Activated T-helper 1 cell treated with anti-CD3 and anti-CD28 coated beads, Interleukin-12 subunit alpha, Interleukin-12 subunit beta, Interleukin-2, Interleukin-4 antibody, amounts not matched to agents 30 ng/mL and 10 ng/mL and 1 ng/mL, durations not matched to agents 14 hours and 24 hours and 36 hours (primary cell): ENCODE data around the gene CBLB. TPM values are rescaled to one million over a fixed set of nuclear protein-coding genes. Genes with fewer than 3 reads are reported as not detected.
A peak's percentile ranks its signal among the peaks of the same experiment; 100 is the strongest.

Source experiments
- DNase-seq: peaks from one replicate; pipeline ENCODE4 v3.0.0; 2021; ENCODE audit warnings: low spot score
- H3K27ac Mint-ChIP-seq: one replicate; pipeline ENCODE4 v1.8.0; 2021; ENCODE audit warnings: mild to moderate bottlenecking, mixed read lengths
- H3K27me3 Mint-ChIP-seq: one replicate; pipeline ENCODE4 v1.8.0; 2022; ENCODE audit warnings: mild to moderate bottlenecking, moderate library complexity, mixed read lengths; ENCODE audit not compliant: insufficient read depth
- H3K36me3 Mint-ChIP-seq: one replicate; pipeline ENCODE4 v1.8.0; 2021; ENCODE audit warnings: low read depth, mixed read lengths
- H3K4me1 Mint-ChIP-seq: one replicate; pipeline ENCODE4 v1.8.0; 2021; ENCODE audit warnings: low read depth, mixed read lengths
- H3K4me3 Mint-ChIP-seq: one replicate; pipeline ENCODE4 v1.8.0; 2021; ENCODE audit warnings: mild to moderate bottlenecking, moderate library complexity, mixed read lengths
- H3K9me3 Mint-ChIP-seq: one replicate; pipeline ENCODE4 v1.8.0; 2021; ENCODE audit warnings: mixed read lengths
- intact Hi-C: fragments of 100-400 bp; cut with micrococcal nuclease; formaldehyde crosslinking; loops from one replicate; pipeline ENCODE4 v1.15.1; 2024
- total RNA-seq: library from RNA; stranded (reverse); gene quantifications from 2 replicates; pipeline ENCODE4 v1.2.3, GENCODE V29; 2022

The CBLB gene
- total RNA-seq, 1 donor from 2014 or later = 213 TPM

DNA sequence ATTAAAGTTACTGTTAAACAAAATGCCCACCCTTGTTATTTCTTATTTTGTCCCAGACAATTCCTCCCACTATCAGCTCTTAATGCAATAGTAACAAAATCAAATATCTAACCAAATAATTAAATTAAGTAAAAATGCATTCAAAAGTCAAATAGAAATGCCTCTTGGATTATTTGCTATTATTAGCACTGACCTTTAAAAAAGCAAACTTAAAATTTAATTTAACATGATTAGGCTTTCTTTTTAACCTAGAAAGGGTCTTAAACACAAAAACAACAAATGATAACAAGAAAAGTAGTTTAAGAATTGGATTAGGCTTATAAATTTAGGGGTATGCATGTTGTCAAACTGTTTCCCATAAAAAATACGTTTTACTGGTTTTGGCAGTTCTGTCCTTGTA lies 159.8 kb downstream of the CBLB start:
- Mint-ChIP-seq H3K36me3 (peaks cover 53% of the 10 kb centered on the region), H3K9me3 (peaks cover 6% of the 10 kb centered on the region), H3K4me3 (no peak overlapping the region), H3K27me3 (no peaks in the 10 kb centered on the region), H3K4me1 (peaks cover 22% of the 10 kb centered on the region), H3K27ac (no peak overlapping the region)
- no peak for DNase-seq
- intact Hi-C loops = no loop called here

- intact Hi-C loops = no loop called here
- Mint-ChIP-seq H3K27me3 (no peaks in the 10 kb centered on the region), H3K9me3 (peaks cover 6% of the 10 kb centered on the region), H3K4me1 (peaks cover 24% of the 10 kb centered on the region), H3K36me3 (peaks cover 55% of the 10 kb centered on the region), H3K27ac (no peak overlapping the region), H3K4me3 (no peak overlapping the region)
- DNase-seq = no peak
Observed at GRCh38 chr3:105707009-105707408, 161.8 kb downstream of the CBLB start.

DNA sequence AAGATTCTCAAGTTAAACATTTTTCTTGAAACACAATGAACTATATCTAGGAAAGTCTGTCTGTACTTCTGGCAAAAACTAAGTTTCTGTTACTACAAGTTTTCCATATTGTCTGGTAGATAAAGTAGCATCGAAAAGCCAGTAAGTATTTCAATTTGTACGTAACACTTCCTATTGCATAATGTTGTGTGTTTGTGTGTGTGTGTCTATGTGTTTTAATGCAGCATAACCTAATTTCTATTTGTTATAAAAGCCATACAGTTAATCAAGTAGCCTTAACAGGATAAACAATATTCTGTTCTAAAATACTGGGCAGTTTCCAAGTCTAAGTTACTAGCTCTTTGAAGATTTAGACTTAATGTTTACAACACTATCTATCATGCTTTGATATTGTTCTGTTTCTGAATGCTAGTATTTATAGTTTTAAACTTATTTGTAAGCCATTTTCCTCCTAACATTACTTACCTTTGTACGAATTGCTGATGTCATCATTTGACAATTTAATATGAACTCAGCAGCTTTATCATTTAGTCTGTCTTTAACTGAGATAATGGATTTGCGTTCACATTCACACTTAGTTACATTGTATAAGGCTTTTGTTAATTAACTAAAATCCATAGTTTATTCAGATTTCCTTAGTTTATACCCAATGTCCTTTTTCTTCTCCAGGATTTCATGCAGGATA lies 163.9 kb downstream of the CBLB start:
- Mint-ChIP-seq H3K27me3 (no peaks in the 10 kb centered on the region), H3K4me3 (no peak overlapping the region), H3K27ac (no peak overlapping the region), H3K36me3 (peaks cover 58% of the 10 kb centered on the region), H3K4me1 (peaks cover 28% of the 10 kb centered on the region), H3K9me3 (peaks cover 2% of the 10 kb centered on the region)
- DNase-seq = no peak
- intact Hi-C loops = no loop called here

- peak overlapping the region; percentile 61 for H3K27ac Mint-ChIP-seq
- no peak overlapping the region for H3K4me3 Mint-ChIP-seq
- no peak for DNase-seq
- peaks cover 38% of the 10 kb centered on the region for H3K4me1 Mint-ChIP-seq
- no peaks in the 10 kb centered on the region for H3K27me3 Mint-ChIP-seq
- intact Hi-C loops = loop anchor here (1.0 kb wide), 1 partner anchor 24 kb away; no protein-coding TSS in a partner anchor
- H3K36me3 Mint-ChIP-seq = peaks cover 62% of the 10 kb centered on the region
- H3K9me3 Mint-ChIP-seq = no peaks in the 10 kb centered on the region
Observed at GRCh38 chr3:105700575-105700974, 168.2 kb downstream of the CBLB start.

- H3K4me3 Mint-ChIP-seq = no peak overlapping the region
- no peak overlapping the region for H3K27ac Mint-ChIP-seq
- peaks cover 51% of the 10 kb centered on the region for H3K36me3 Mint-ChIP-seq
- H3K4me1 Mint-ChIP-seq = peaks cover 35% of the 10 kb centered on the region
- intact Hi-C loops = no loop called here
- no peaks in the 10 kb centered on the region for H3K27me3 Mint-ChIP-seq
- no peak for DNase-seq
- no peaks in the 10 kb centered on the region for H3K9me3 Mint-ChIP-seq
Observed at GRCh38 chr3:105691633-105692032, 177.2 kb downstream of the CBLB start.

DNA sequence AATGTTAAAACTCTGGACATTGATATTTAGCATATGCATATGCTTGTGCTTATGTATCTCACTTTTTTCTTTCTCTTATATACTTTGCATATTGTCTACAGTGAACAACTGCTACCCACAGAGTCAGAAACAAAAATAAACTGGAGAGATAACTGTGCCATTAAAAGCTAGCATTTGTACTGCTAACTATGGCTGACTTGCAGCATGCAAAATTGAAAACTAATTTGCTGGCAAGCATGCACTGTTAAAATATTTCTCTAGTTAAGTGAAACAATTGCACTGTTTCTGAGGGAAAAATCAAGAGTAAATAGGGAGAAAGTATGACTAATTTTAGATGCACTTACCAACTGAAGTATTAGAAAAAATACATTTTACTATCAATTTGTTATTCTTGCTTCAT lies 177.8 kb downstream of the CBLB start:
- H3K9me3 Mint-ChIP-seq = no peaks in the 10 kb centered on the region
- no peak overlapping the region for H3K27ac Mint-ChIP-seq
- intact Hi-C loops = no loop called here
- peaks cover 54% of the 10 kb centered on the region for H3K36me3 Mint-ChIP-seq
- no peaks in the 10 kb centered on the region for H3K27me3 Mint-ChIP-seq
- H3K4me1 Mint-ChIP-seq = peaks cover 39% of the 10 kb centered on the region
- no peak for DNase-seq
- H3K4me3 Mint-ChIP-seq = no peak overlapping the region

DNA sequence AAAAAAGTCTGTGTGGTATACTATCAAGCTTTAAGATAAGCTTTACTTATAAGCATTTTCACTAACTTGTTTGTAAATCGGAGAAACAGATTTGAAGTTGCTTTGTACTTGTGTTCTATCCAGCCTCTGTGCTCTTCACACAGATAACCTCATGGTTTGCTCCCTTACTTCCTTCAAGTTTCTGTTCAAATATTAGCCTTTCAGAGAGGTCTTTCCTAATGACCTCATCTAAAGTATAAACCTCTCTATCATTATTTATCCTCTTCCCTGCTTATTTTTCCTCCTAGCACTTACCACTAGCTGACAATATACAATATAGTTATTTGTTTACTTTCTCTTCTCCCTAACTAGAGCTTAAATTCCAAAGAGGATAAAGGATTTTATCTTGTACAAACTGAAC lies 180.0 kb downstream of the CBLB start:
- DNase-seq = no peak
- no peak overlapping the region for H3K4me3 Mint-ChIP-seq
- H3K27ac Mint-ChIP-seq = no peak overlapping the region
- no peaks in the 10 kb centered on the region for H3K27me3 Mint-ChIP-seq
- peaks cover 57% of the 10 kb centered on the region for H3K36me3 Mint-ChIP-seq
- H3K4me1 Mint-ChIP-seq = peaks cover 38% of the 10 kb centered on the region
- H3K9me3 Mint-ChIP-seq = no peaks in the 10 kb centered on the region
- intact Hi-C loops = loop anchor here (5.0 to 10.0 kb wide), 2 partner anchors 428 to 1376 kb away; no protein-coding TSS in a partner anchor

DNA sequence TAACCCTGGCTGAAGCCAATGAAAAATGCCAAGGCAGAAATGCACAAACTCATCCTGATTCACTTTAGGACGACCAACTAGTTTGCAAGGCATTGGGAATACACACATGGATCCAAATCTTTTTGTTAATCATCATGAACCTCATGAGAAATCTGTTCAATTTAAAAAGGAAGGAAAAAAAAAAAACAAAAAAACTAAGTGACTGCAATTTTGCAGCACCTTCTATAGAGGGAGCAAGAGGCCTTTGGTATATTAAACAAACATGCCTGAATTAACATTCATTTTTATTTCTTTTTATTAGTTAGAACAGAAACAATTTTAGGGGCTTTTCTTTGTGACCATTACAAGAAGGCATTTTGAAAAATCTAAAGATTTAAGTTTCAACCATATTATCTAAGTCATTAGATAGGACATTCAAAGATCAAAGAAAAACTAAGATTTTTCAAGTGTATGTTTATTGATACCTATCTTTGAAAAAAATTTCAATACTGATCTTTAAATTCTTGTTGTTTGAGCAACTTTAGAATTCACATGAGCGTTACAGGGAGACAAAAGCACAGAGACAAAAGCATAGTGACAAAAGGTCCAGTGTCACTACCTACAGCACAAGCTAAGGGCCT lies 182.4 kb downstream of the CBLB start:
- peaks cover 32% of the 10 kb centered on the region for H3K4me1 Mint-ChIP-seq
- DNase-seq = no peak
- no peaks in the 10 kb centered on the region for H3K27me3 Mint-ChIP-seq
- intact Hi-C loops = loop anchor here (1.0 to 10.0 kb wide), 6 partner anchors 120 to 1378 kb away; no protein-coding TSS in a partner anchor
- H3K27ac Mint-ChIP-seq = peak overlapping the region; percentile 54
- H3K9me3 Mint-ChIP-seq = no peaks in the 10 kb centered on the region
- peaks cover 50% of the 10 kb centered on the region for H3K36me3 Mint-ChIP-seq
- no peak overlapping the region for H3K4me3 Mint-ChIP-seq

DNA sequence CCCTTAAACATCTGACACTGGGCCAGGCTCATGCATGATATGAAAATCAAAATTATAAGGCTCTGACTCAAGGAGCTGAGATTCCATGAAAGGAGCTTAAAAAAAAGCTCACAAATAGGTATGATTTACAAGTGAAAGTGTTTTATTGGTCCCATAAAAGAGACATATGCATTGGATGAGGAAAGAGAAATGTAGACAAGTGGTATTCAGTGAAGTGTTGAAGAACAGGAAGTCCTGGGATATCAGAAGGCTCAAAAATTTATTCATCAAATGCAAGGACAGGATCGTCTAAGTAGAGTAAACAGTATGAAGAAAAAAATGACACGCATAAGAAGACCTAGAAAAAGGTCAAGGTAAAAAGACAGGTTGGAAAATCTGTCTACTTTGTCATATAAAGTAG lies 188.9 kb downstream of the CBLB start:
- intact Hi-C loops = loop anchor here (5.0 to 10.0 kb wide), 3 partner anchors 92 to 1385 kb away; partner anchors contain the start of gene ALCAM
- peaks cover 22% of the 10 kb centered on the region for H3K4me1 Mint-ChIP-seq
- no peak overlapping the region for H3K27ac Mint-ChIP-seq
- no peak for DNase-seq
- H3K27me3 Mint-ChIP-seq = no peaks in the 10 kb centered on the region
- H3K9me3 Mint-ChIP-seq = no peaks in the 10 kb centered on the region
- peaks cover 64% of the 10 kb centered on the region for H3K36me3 Mint-ChIP-seq
- H3K4me3 Mint-ChIP-seq = no peak overlapping the region

- H3K9me3 Mint-ChIP-seq = no peaks in the 10 kb centered on the region
- no peak for DNase-seq
- H3K36me3 Mint-ChIP-seq = peaks cover 67% of the 10 kb centered on the region
- H3K27ac Mint-ChIP-seq = no peak overlapping the region
- intact Hi-C loops = loop anchor here (5.0 to 10.0 kb wide), 2 partner anchors 94 to 313 kb away; partner anchors contain the start of gene ALCAM
- H3K4me3 Mint-ChIP-seq = no peak overlapping the region
- no peaks in the 10 kb centered on the region for H3K27me3 Mint-ChIP-seq
- H3K4me1 Mint-ChIP-seq = peaks cover 36% of the 10 kb centered on the region
Observed at GRCh38 chr3:105678017-105678416, 190.8 kb downstream of the CBLB start.

DNA sequence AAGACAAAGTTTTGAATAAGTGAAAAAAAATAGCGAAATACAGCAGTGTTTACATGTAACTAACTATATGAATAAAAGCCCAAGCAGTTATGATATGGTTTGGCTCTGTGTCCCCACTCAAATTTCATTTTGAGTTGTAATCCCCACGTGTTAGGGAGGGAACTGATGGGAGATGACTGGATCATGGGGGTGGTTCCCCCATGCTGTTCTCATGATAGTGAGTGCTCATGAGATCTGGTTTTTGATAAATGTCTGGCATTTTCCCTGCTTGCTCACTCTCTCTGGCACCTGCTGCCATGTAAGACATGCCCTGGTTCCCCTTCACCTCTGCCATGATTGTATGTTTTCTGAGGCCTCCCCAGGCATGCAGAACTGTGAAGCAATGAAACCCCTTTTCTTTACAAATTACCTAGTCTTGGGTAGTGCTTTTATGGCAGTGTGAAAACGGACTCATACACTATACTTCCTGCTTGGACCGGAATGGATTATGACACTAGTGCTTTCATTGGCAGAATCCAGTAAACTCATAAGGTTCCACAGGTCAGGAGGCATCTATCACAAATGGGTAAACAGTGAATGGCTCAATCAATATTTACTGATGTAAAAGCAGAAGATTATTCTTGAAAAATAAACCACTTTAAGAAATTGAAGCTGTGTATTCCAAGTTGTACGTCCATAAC lies 192.1 kb downstream of the CBLB start:
- intact Hi-C loops = loop anchor here (1.0 to 10.0 kb wide), 16 partner anchors 24 to 932 kb away; partner anchors contain the start of gene ALCAM
- H3K4me3 Mint-ChIP-seq = peak overlapping the region; percentile 1
- no peak for DNase-seq
- no peaks in the 10 kb centered on the region for H3K27me3 Mint-ChIP-seq
- H3K27ac Mint-ChIP-seq = peak overlapping the region; percentile 85
- H3K36me3 Mint-ChIP-seq = peaks cover 66% of the 10 kb centered on the region
- no peaks in the 10 kb centered on the region for H3K9me3 Mint-ChIP-seq
- H3K4me1 Mint-ChIP-seq = peaks cover 36% of the 10 kb centered on the region

DNA sequence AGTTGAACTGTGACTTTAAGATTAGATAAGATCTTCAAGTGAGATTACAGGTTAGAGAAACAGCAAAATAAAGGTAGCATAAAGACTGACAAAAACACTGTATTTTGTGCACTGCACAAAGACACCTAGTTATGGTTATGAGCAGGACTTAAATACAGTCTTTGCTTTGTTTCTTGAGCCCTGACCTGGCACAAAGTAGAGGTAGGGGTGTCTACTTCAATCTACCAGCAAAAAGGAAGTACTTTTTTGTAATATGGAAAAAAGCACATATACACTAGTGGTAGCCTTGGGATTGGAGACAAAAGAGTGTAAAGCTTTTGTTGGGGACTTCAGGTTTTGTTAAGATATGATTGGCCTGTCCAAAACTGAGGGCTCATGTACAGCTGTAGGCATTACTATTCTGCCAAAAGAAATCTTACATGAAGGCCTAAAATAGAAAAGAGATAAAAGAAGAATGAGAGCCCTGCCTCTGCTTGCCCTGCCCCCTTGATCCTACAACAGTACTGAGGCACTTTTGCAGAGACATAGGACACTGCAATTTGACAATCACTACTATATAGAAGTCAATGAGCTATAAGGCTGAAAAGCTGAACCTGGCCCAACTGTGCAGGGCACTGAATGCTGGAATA lies 194.3 kb downstream of the CBLB start:
- H3K9me3 Mint-ChIP-seq = no peaks in the 10 kb centered on the region
- no peak for DNase-seq
- peaks cover 28% of the 10 kb centered on the region for H3K4me1 Mint-ChIP-seq
- no peaks in the 10 kb centered on the region for H3K27me3 Mint-ChIP-seq
- H3K36me3 Mint-ChIP-seq = peaks cover 51% of the 10 kb centered on the region
- intact Hi-C loops = loop anchor here (5.0 to 10.0 kb wide), 2 partner anchors 98 to 310 kb away; partner anchors contain the start of gene ALCAM
- H3K27ac Mint-ChIP-seq = peak overlapping the region; percentile 18
- no peak overlapping the region for H3K4me3 Mint-ChIP-seq
